ENCODE data around the gene C1QA. TPM values are rescaled to one million over a fixed set of nuclear protein-coding genes. Genes with fewer than 3 reads are reported as not detected.

C1QA gene
- polyA plus RNA-seq, 1 experiment: not detected

GRCh38 chr1:22626237-22627157, 9.9 kb upstream of the C1QA start:
- DNase-seq (ENCODE audit: low read depth): no peak
- CTCF ChIA-PET: interaction anchor here (1.4 to 2.3 kb wide), 2 partner anchors 15 to 19 kb away, joined by 3 to 7 read pairs; no protein-coding TSS in a partner anchor
- peaks cover 9% of the 10 kb centered on the region for H3K27me3 ChIP-seq (ENCODE audit: control insufficient read depth, insufficient read depth, low read length)
- POLR2A ChIA-PET: no interaction called here
- no peaks in the 10 kb centered on the region for H3K36me3 ChIP-seq (ENCODE audit: control insufficient read depth, insufficient read depth, low read length)
- TF ChIP-seq, protein P1, sequence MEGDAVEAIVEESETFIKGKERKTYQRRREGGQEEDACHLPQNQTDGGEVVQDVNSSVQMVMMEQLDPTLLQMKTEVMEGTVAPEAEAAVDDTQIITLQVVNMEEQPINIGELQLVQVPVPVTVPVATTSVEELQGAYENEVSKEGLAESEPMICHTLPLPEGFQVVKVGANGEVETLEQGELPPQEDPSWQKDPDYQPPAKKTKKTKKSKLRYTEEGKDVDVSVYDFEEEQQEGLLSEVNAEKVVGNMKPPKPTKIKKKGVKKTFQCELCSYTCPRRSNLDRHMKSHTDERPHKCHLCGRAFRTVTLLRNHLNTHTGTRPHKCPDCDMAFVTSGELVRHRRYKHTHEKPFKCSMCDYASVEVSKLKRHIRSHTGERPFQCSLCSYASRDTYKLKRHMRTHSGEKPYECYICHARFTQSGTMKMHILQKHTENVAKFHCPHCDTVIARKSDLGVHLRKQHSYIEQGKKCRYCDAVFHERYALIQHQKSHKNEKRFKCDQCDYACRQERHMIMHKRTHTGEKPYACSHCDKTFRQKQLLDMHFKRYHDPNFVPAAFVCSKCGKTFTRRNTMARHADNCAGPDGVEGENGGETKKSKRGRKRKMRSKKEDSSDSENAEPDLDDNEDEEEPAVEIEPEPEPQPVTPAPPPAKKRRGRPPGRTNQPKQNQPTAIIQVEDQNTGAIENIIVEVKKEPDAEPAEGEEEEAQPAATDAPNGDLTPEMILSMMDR (IDR thresholded peaks at IDR 0.05; ENCODE audit: insufficient read depth, low read depth, low read length): no peak
- no peak overlapping the region for H3K4me3 ChIP-seq (ENCODE audit: low read depth, low read length)

DNA sequence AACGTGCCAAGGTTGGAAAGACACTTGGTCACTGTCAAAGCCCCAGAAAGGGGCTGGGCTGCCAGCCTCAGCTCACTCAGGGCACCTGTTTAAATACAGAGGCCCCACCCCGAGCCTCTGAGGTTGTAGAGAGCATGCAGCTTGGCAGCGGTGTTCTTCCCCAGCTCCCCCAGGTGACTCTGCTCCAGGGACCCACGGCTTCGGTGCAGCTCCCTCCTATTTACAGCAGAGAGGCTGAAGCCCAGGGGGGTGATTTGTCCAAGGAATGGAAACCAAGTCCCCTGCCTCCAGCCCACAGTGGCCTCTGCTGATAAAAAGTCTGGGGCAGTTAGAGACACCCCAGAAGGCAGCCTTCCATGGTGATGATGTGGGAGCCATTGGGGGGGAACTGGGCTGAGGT, 9.1 kb upstream of the C1QA start:
- Histone ChIP-seq H3K27me3 (ENCODE audit: control insufficient read depth, insufficient read depth, low read length) (peaks cover 9% of the 10 kb centered on the region), H3K36me3 (ENCODE audit: control insufficient read depth, insufficient read depth, low read length) (no peaks in the 10 kb centered on the region), H3K4me3 (ENCODE audit: low read depth, low read length) (no peak overlapping the region)
- CTCF ChIA-PET: interaction anchor here (1.4 kb wide), 1 partner anchor 20 kb away, joined by 3 read pairs; no protein-coding TSS in a partner anchor
- no peak for DNase-seq (ENCODE audit: low read depth)
- TF ChIP-seq, protein P1 (IDR thresholded peaks at IDR 0.05; ENCODE audit: insufficient read depth, low read depth, low read length): no peak
- POLR2A ChIA-PET: no interaction called here

- peaks cover 9% of the 10 kb centered on the region for H3K27me3 ChIP-seq (ENCODE audit: control insufficient read depth, insufficient read depth, low read length)
- TF ChIP-seq, protein P1 (IDR thresholded peaks at IDR 0.05; ENCODE audit: insufficient read depth, low read depth, low read length): no peak
- DNase-seq (ENCODE audit: low read depth): no peak
- ChIA-PET CTCF (no interaction called here), POLR2A (no interaction called here)
- no peak overlapping the region for H3K4me3 ChIP-seq (ENCODE audit: low read depth, low read length)
- H3K36me3 ChIP-seq (ENCODE audit: control insufficient read depth, insufficient read depth, low read length): no peaks in the 10 kb centered on the region
Measured at GRCh38 chr1:22628698-22629444, 7.6 kb upstream of the C1QA start.

DNA sequence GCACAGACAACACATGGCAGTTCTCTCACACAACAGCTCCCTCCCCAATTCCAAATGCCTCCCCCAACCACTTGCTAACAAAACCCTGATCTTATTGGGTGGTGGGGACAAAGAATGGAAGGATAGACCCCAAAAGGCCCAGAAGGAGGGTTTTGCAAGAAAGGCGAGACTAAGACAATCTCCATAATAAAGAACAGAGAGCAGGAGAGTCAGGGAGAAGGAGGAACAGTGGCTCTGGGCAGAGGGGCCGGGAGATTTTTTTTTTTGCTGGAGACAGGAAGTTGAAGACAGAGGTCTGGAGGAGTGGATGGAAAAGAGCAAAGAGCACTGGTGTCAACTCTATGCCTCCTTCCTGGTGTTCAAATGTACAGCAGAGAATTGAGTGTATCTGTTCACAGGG, 6.5 kb upstream of the C1QA start:
- Histone ChIP-seq H3K27me3 (ENCODE audit: control insufficient read depth, insufficient read depth, low read length) (peaks cover 9% of the 10 kb centered on the region), H3K36me3 (ENCODE audit: control insufficient read depth, insufficient read depth, low read length) (no peaks in the 10 kb centered on the region), H3K4me3 (ENCODE audit: low read depth, low read length) (no peak overlapping the region)
- DNase-seq (ENCODE audit: low read depth): no peak
- ChIA-PET CTCF (no interaction called here), POLR2A (no interaction called here)
- TF ChIP-seq, protein P1 (IDR thresholded peaks at IDR 0.05; ENCODE audit: insufficient read depth, low read depth, low read length): no peak
